ENCODE measurements around the gene VTCN1. TPM values are rescaled to one million over a fixed set of nuclear protein-coding genes. Genes with fewer than 3 reads are reported as not detected.
"Not testable (repeated sequence)": the region's sequence is repeated elsewhere in the genome, so short reads cannot be mapped to it uniquely, and the experiment has no call there.

VTCN1 gene
- total and polyA plus RNA-seq, 2 of the 13 experiments (the other 11 are each of a cell fraction or from before 2014, with no cell fraction given): not detected

- peak; percentile 23; the same call in 1 of the 3 replicates for ATAC-seq
Measured at GRCh38 chr1:117161887-117162286, 48.8 kb downstream of the VTCN1 start.

GRCh38 chr1:117151305-117151704 is 59.4 kb downstream of the VTCN1 start:
- H3K9ac ChIP-seq (ENCODE audit: insufficient read depth, low read depth, low read length); H4K20me1 ChIP-seq (ENCODE audit: insufficient read depth, low read length); ATAC-seq; H2AFZ ChIP-seq (ENCODE audit: low read length); H3K36me3 ChIP-seq (replicated peaks in 1 of 2; ENCODE audit: control insufficient read depth in 1 of 2, insufficient read depth in 2 of 2, low read length in 2 of 2); BruUV-seq (replicated peaks); DNase-seq (ENCODE audit: low spot score); CTCF ChIA-PET (ENCODE audit: low intra/inter-chr PET ratio, low total read pairs); H3K27me3 ChIP-seq (ENCODE audit: control insufficient read depth in 1 of 2, insufficient read depth in 2 of 2, low read length in 2 of 2); in situ Hi-C loops (cut with HindIII; ENCODE audit: extremely low pct_ligation_motif_present, low pct_unique_long_range_greater_than_20kb); H3K79me2 ChIP-seq (ENCODE audit: insufficient read depth, low read length); H3K4me3 ChIP-seq (replicated peaks in 1 of 3; ENCODE audit: insufficient read depth in 1 of 3, low read depth in 2 of 3, low read length in 3 of 3); POLR2A ChIA-PET; H3K27ac ChIP-seq (ENCODE audit: extremely low read length, insufficient read depth, low read length); H3K4me1 ChIP-seq (ENCODE audit: insufficient read depth, low read length); intact Hi-C loops (cut with micrococcal nuclease; ENCODE audit: unreplicated experiment); FAIRE-seq; H3K4me2 ChIP-seq (ENCODE audit: low read depth, low read length); H3K9me3 ChIP-seq (ENCODE audit: low read length): not testable (repeated sequence)
- WGBS (ENCODE audit: low lambda C conversion rate): 61% methylated on average over 5 of the region's 5 CpGs

More at GRCh38 chr1:117161887-117162286, 48.8 kb downstream of the VTCN1 start:
- Histone ChIP-seq H3K79me2 (ENCODE audit: insufficient read depth, low read length) (no peaks in the 10 kb centered on the region), H3K9ac (ENCODE audit: insufficient read depth, low read depth, low read length) (no peak overlapping the region), H3K9me3 (ENCODE audit: low read length) (no peaks in the 10 kb centered on the region), H3K4me2 (ENCODE audit: low read depth, low read length) (no peak overlapping the region), H2AFZ (ENCODE audit: low read length) (no peak overlapping the region), H3K27ac (ENCODE audit: extremely low read length, insufficient read depth, low read length) (no peak overlapping the region), H3K27me3 (ENCODE audit: control insufficient read depth in 1 of 2, insufficient read depth in 2 of 2, low read length in 2 of 2) (no peaks in the 10 kb centered on the region), H3K36me3 (replicated peaks in 1 of 2; ENCODE audit: control insufficient read depth in 1 of 2, insufficient read depth in 2 of 2, low read length in 2 of 2) (no peaks in the 10 kb centered on the region), H3K4me3 (replicated peaks in 1 of 3; ENCODE audit: insufficient read depth in 1 of 3, low read depth in 2 of 3, low read length in 3 of 3) (no peak overlapping the region), H4K20me1 (ENCODE audit: insufficient read depth, low read length) (no peaks in the 10 kb centered on the region), H3K4me1 (ENCODE audit: insufficient read depth, low read length) (no peaks in the 10 kb centered on the region)
- 0% methylated on average over 1 of the region's 1 CpG for WGBS (ENCODE audit: low lambda C conversion rate)
- DNase-seq (ENCODE audit: low spot score) (peak; percentile 14), FAIRE-seq (no peak)
- TF ChIP-seq XRCC5 (optimal IDR thresholded peaks at IDR 0.05; ENCODE audit: low read length): no peak
- no peak for TF ChIP-seq TGIF2 (CRISPR knock-in tag; IDR thresholded peaks at IDR 0.05)
- TF ChIP-seq ZNF484 (CRISPR knock-in tag; IDR thresholded peaks at IDR 0.05; ENCODE audit: borderline replicate concordance, low read depth): no peak
- no peak for TF ChIP-seq SNRNP70 (IDR thresholded peaks at IDR 0.05; ENCODE audit: low read depth, low read length)
- no peak for TF ChIP-seq MXI1 (IDR thresholded peaks at IDR 0.05; ENCODE audit: borderline replicate concordance, low read depth, low read length)
- TF ChIP-seq ONECUT2 (CRISPR knock-in tag; IDR thresholded peaks at IDR 0.05): no peak
- TF ChIP-seq EP300 (IDR thresholded peaks at IDR 0.05; ENCODE audit: low read depth in 2 of 2, low read length in 2 of 2): no peak
- TF ChIP-seq EP300 (CRISPR knock-in tag; IDR thresholded peaks at IDR 0.05; ENCODE audit: borderline replicate concordance): no peak
- TF ChIP-seq TP53 (CRISPR knock-in tag; conservative IDR thresholded peaks at IDR 0.05): no peak
- no peak for TF ChIP-seq ZFP36L1 (CRISPR knock-in tag; IDR thresholded peaks at IDR 0.05)
- no peak for TF ChIP-seq KDM5A (IDR thresholded peaks at IDR 0.05; ENCODE audit: borderline replicate concordance, low read length)
- TF ChIP-seq CBX1 (IDR thresholded peaks at IDR 0.05; ENCODE audit: low read depth): no peak
- no peak for TF ChIP-seq ZNF337 (CRISPR knock-in tag; IDR thresholded peaks at IDR 0.05; ENCODE audit: borderline replicate concordance, low read depth)
- TF ChIP-seq, protein P1, sequence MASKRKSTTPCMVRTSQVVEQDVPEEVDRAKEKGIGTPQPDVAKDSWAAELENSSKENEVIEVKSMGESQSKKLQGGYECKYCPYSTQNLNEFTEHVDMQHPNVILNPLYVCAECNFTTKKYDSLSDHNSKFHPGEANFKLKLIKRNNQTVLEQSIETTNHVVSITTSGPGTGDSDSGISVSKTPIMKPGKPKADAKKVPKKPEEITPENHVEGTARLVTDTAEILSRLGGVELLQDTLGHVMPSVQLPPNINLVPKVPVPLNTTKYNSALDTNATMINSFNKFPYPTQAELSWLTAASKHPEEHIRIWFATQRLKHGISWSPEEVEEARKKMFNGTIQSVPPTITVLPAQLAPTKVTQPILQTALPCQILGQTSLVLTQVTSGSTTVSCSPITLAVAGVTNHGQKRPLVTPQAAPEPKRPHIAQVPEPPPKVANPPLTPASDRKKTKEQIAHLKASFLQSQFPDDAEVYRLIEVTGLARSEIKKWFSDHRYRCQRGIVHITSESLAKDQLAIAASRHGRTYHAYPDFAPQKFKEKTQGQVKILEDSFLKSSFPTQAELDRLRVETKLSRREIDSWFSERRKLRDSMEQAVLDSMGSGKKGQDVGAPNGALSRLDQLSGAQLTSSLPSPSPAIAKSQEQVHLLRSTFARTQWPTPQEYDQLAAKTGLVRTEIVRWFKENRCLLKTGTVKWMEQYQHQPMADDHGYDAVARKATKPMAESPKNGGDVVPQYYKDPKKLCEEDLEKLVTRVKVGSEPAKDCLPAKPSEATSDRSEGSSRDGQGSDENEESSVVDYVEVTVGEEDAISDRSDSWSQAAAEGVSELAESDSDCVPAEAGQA (IDR thresholded peaks at IDR 0.05; ENCODE audit: low read depth): no peak
- TF ChIP-seq, protein P1 (CRISPR knock-in tag; IDR thresholded peaks at IDR 0.05; ENCODE audit: borderline replicate concordance): no peak
- TF ChIP-seq ZSCAN25 (CRISPR knock-in tag; IDR thresholded peaks at IDR 0.05): no peak
- no peak for TF ChIP-seq IRX3 (CRISPR knock-in tag; IDR thresholded peaks at IDR 0.05; ENCODE audit: borderline replicate concordance, low read depth)
- ChIA-PET CTCF (ENCODE audit: low intra/inter-chr PET ratio, low total read pairs) (no interaction called here), POLR2A (no interaction called here)
- no TSS peak for BruUV-seq (replicated peaks)
- intact Hi-C loops (cut with micrococcal nuclease; ENCODE audit: unreplicated experiment): no loop called here
- in situ Hi-C loops (cut with HindIII; ENCODE audit: extremely low pct_ligation_motif_present, low pct_unique_long_range_greater_than_20kb): no loop called here

Measured in HepG2 (cell line).